Activated CD8-positive, alpha-beta memory T cell treated with anti-CD3 and anti-CD28 coated beads for 36 hours (primary cell): ENCODE measurements around the gene PIP5K1A. TPM values are rescaled to one million over a fixed set of nuclear protein-coding genes. Genes with fewer than 3 reads are reported as not detected.

Experiments used
- CTCF ChIA-PET: fragments of 350-600 bp; sonication (Branson Sonifier 250); formaldehyde crosslinking; loops from one replicate; lab custom pipeline; 2021; ENCODE audit warnings: antibody characterized with exemption; lab: Charles Lee
- POLR2A ChIA-PET: fragments of 350-600 bp; sonication (Branson Sonifier 250); formaldehyde crosslinking; loops from one replicate; lab custom pipeline; 2021; ENCODE audit warnings: antibody characterized with exemption; lab: Charles Lee
- total RNA-seq, 2 experiments: library from RNA; stranded (reverse); gene quantifications; one replicate each; pipeline ENCODE4 v1.2.3, GENCODE V29; 2021

The PIP5K1A gene
- total RNA-seq, 2 experiments from 2014 or later: 74.7 to 78.6 TPM

GRCh38 chr1:151292207-151293030 is 94.1 kb downstream of the PIP5K1A start:
- POLR2A ChIA-PET: interaction anchor here (0.6 to 1.2 kb wide), 3 partner anchors 11 to 124 kb away, joined by 4 to 6 read pairs (median 4); no protein-coding TSS in a partner anchor
- CTCF ChIA-PET: interaction anchor here (2.3 kb wide), 1 partner anchor 48 kb away, joined by 6 read pairs; no protein-coding TSS in a partner anchor

DNA sequence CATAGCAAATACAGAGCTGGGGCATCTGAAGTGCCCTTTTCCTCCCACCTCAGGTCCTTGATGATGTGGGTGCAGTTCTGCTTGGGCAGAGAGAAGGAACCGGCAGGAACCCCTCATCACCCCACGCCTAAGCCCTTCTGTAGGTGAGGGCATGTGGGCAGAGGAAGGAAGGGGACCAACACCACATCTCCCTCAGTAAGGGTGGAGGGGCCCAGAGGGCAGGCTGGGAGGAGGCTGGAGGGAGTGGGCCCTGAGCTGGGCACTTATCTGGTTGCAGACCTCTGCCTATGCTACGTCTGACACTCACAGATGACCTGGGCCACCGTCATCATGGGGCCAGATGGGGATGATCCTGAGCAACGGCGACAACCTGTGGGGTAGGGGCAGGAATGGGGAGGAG is 94.7 kb downstream of the PIP5K1A start:
- CTCF ChIA-PET: interaction anchor here (2.3 kb wide), 1 partner anchor 48 kb away, joined by 6 read pairs; no protein-coding TSS in a partner anchor
- POLR2A ChIA-PET: interaction anchor here (1.2 kb wide), 1 partner anchor 12 kb away, joined by 4 read pairs; no protein-coding TSS in a partner anchor

DNA sequence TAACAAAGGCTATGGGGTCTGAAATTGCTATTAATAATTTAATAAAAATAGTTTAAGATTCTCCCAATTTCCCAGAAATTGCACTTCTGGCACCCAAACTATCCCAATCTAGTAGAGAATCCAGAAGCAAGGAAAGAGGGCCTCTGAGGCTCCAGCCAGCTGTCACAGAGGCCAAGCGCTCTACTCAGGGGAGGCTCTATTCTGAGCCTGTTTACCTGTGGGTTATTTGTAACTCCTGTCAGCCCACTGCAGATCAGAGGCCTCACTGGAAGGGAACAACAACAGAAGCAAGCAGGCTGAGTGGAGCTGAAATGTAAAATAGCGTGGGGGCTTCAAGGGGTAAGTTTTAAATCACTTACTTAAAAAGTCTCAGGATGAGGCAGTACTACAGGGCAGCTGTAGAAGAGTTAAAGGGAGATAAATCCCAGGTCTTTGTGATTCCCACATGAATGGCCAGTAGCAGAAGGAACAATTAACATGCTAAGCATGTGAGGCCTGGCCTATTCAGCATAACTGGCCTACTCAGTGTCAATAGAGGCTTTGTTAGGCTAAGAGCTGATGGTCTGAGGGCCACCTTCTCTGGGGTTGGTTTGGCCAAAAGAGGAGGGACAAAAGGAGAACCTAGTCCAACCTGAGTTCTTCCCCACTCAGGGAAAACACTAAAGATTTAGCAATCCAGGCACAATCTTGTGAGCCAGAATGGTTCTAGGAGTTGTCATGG is 96.5 kb downstream of the PIP5K1A start:
- ChIA-PET POLR2A (interaction anchor here (1.0 kb wide), 1 partner anchor 18 kb away, joined by 4 read pairs; no protein-coding TSS in a partner anchor), CTCF (interaction anchor here (1.2 to 2.3 kb wide), 2 partner anchors 46 kb away, joined by 3 to 6 read pairs; no protein-coding TSS in a partner anchor)

Other genes with a start within 250 kb of the PIP5K1A start
- 100 to 1,000 TPM; 210 to 218 TPM for gene CERS2, start 223.7 kb upstream of the PIP5K1A start, total RNA-seq
- under 1 TPM; 0.10 to 0.15 TPM for gene ANXA9, start 216.3 kb upstream of the PIP5K1A start, total RNA-seq
- 1 to 10 TPM; 4.8 to 5.7 TPM for gene MINDY1, start 191.7 kb upstream of the PIP5K1A start, total RNA-seq
- gene PRUNE1, start 190.1 kb upstream of the PIP5K1A start, total RNA-seq: 10 to 100 TPM; 14.5 to 14.9 TPM
- 1 to 10 TPM in 1 of 2 experiments, under 1 TPM in 1; 0.90 to 1.5 TPM for gene BNIPL, start 162.0 kb upstream of the PIP5K1A start, total RNA-seq
- gene C1orf56, start 150.8 kb upstream of the PIP5K1A start, total RNA-seq: 1 to 10 TPM; 1.7 to 1.8 TPM
- 100 to 1,000 TPM; 177 to 178 TPM for gene CDC42SE1, start 138.9 kb upstream of the PIP5K1A start, total RNA-seq
- gene MLLT11, start 138.2 kb upstream of the PIP5K1A start, total RNA-seq: 1 to 10 TPM; 4.0 to 4.4 TPM
- 10 to 100 TPM; 15.7 to 17.4 TPM for gene GABPB2, start 127.8 kb upstream of the PIP5K1A start, total RNA-seq
- 1 to 10 TPM; 1.9 to 2.5 TPM for gene SEMA6C, start 51.9 kb upstream of the PIP5K1A start, total RNA-seq
- gene TNFAIP8L2, start 41.9 kb upstream of the PIP5K1A start, total RNA-seq: 10 to 100 TPM; 25.7 to 26.6 TPM
- gene LYSMD1, start 32.6 kb upstream of the PIP5K1A start, total RNA-seq: 1 to 10 TPM; 4.3 to 4.7 TPM
- 10 to 100 TPM; 83.4 to 87.2 TPM for gene SCNM1, start 32.4 kb upstream of the PIP5K1A start, total RNA-seq
- 1 to 10 TPM in 1 of 2 experiments, under 1 TPM in 1; 0.78 to 2.1 TPM for gene TMOD4, start 22.6 kb upstream of the PIP5K1A start, total RNA-seq
- 10 to 100 TPM; 73.5 to 80.3 TPM for gene VPS72, start 8.4 kb upstream of the PIP5K1A start, total RNA-seq
- gene PSMD4, start 56.2 kb downstream of the PIP5K1A start, total RNA-seq: 100 to 1,000 TPM; 239 to 258 TPM
- gene ZNF687, start 83.7 kb downstream of the PIP5K1A start, total RNA-seq: 10 to 100 TPM; 21.6 to 22.2 TPM
- 10 to 100 TPM; 51.6 to 57.4 TPM for gene PI4KB, start 128.9 kb downstream of the PIP5K1A start, total RNA-seq
- gene RFX5, start 148.7 kb downstream of the PIP5K1A start, total RNA-seq: 10 to 100 TPM; 65.5 to 73.3 TPM
- not detected for gene SELENBP1, start 174.2 kb downstream of the PIP5K1A start, total RNA-seq
- 100 to 1,000 TPM; 448 to 472 TPM for gene PSMB4, start 201.0 kb downstream of the PIP5K1A start, total RNA-seq